Measurements from ENCODE around the gene TPO. TPM values are rescaled to one million over a fixed set of nuclear protein-coding genes. Genes with fewer than 3 reads are reported as not detected.
"Not testable (repeated sequence)": the region's sequence is repeated elsewhere in the genome, so short reads cannot be mapped to it uniquely, and the experiment has no call there.

TPO gene
- total RNA-seq, 2 donors from 2014 or later: 1.5 to 4.3 TPM

GRCh38 chr2:1400943-1401735 is 12.1 kb upstream of the TPO start:
- no peak for ATAC-seq
- intact Hi-C loops (cut with DNase I, micrococcal nuclease): no loop called here
- no peak for DNase-seq

- ATAC-seq (no peak), DNase-seq (no peak)
- intact Hi-C loops (cut with DNase I, micrococcal nuclease): no loop called here
Measured at GRCh38 chr2:1402064-1402463, 11.2 kb upstream of the TPO start.

- ATAC-seq: no peak
- no peak for DNase-seq
- intact Hi-C loops (cut with DNase I, micrococcal nuclease): no loop called here
Measured at GRCh38 chr2:1403565-1403964, 9.7 kb upstream of the TPO start.

GRCh38 chr2:1405124-1405523 is 8.1 kb upstream of the TPO start:
- DNase-seq: no peak
- no peak for ATAC-seq
- intact Hi-C loops (cut with DNase I, micrococcal nuclease): no loop called here

GRCh38 chr2:1405967-1406366 is 7.3 kb upstream of the TPO start:
- intact Hi-C loops (cut with DNase I, micrococcal nuclease): no loop called here
- DNase-seq (no peak), ATAC-seq (no peak)

- ATAC-seq: no peak
- intact Hi-C loops (cut with DNase I, micrococcal nuclease): no loop called here
- DNase-seq: no peak
Measured at GRCh38 chr2:1406434-1406833, 6.8 kb upstream of the TPO start.

- intact Hi-C loops (cut with DNase I, micrococcal nuclease): no loop called here
- DNase-seq (no peak), ATAC-seq (no peak)
Measured at GRCh38 chr2:1407950-1408675, 5.2 kb upstream of the TPO start.

GRCh38 chr2:1414121-1414520 is 858 bp downstream of the TPO start:
- intact Hi-C loops (cut with DNase I, micrococcal nuclease): no loop called here
- DNase-seq (no peak), ATAC-seq (no peak)

GRCh38 chr2:1414901-1415300 is 1.6 kb downstream of the TPO start:
- DNase-seq, ATAC-seq: not testable (repeated sequence)

GRCh38 chr2:1415501-1415900 is 2.2 kb downstream of the TPO start:
- intact Hi-C loops (cut with DNase I, micrococcal nuclease): no loop called here
- no peak for DNase-seq
- ATAC-seq: no peak

More at GRCh38 chr2:1414901-1415300, 1.6 kb downstream of the TPO start:
- intact Hi-C loops (cut with DNase I, micrococcal nuclease): not testable (repeated sequence)

GRCh38 chr2:1418566-1418965 is 5.3 kb downstream of the TPO start:
- intact Hi-C loops (cut with DNase I, micrococcal nuclease): no loop called here
- ATAC-seq: no peak
- no peak for DNase-seq

GRCh38 chr2:1420746-1421480 is 7.7 kb downstream of the TPO start:
- DNase-seq (no peak), ATAC-seq (no peak)
- intact Hi-C loops (cut with DNase I, micrococcal nuclease): no loop called here

GRCh38 chr2:1421731-1422130 is 8.5 kb downstream of the TPO start:
- no peak for DNase-seq
- ATAC-seq: no peak
- intact Hi-C loops (cut with DNase I, micrococcal nuclease): no loop called here

- ATAC-seq: no peak
- intact Hi-C loops (cut with DNase I, micrococcal nuclease): no loop called here
Measured at GRCh38 chr2:1422131-1422530, 8.9 kb downstream of the TPO start.

GRCh38 chr2:1422716-1423285 is 9.5 kb downstream of the TPO start:
- ATAC-seq (no peak), DNase-seq (no peak)
- intact Hi-C loops (cut with DNase I, micrococcal nuclease): no loop called here

More at GRCh38 chr2:1422131-1422530, 8.9 kb downstream of the TPO start:
- no peak for DNase-seq

- no peak for ATAC-seq
- intact Hi-C loops (cut with DNase I, micrococcal nuclease): no loop called here
- DNase-seq: no peak
Measured at GRCh38 chr2:1427086-1427485, 13.8 kb downstream of the TPO start.

- DNase-seq: no peak
- intact Hi-C loops (cut with DNase I, micrococcal nuclease): no loop called here
- no peak for ATAC-seq
Measured at GRCh38 chr2:1429895-1430294, 16.6 kb downstream of the TPO start.

- intact Hi-C loops (cut with DNase I, micrococcal nuclease): no loop called here
- DNase-seq: no peak
- no peak for ATAC-seq
Measured at GRCh38 chr2:1430491-1430890, 17.2 kb downstream of the TPO start.

GRCh38 chr2:1431886-1432400 is 18.7 kb downstream of the TPO start:
- ATAC-seq (no peak), DNase-seq (no peak)
- intact Hi-C loops (cut with DNase I, micrococcal nuclease): no loop called here

Measured in left colon (tissue), 2 donors.